Posterior vena cava (tissue), 2 donors: Measurements from ENCODE around the gene WDR26. TPM values are rescaled to one million over a fixed set of nuclear protein-coding genes. Genes with fewer than 3 reads are reported as not detected.

Experiments used
- DNase-seq: peaks from one replicate; pipeline ENCODE4 v3.0.0-alpha.2; 2020; ENCODE audit warnings: low spot score
- intact Hi-C, 2 donors: fragments of 100-400 bp; cut with DNase I; formaldehyde crosslinking; loops; one replicate each; pipeline versions ENCODE4 v1.14.1 to v1.14.2; 2022 to 2023
- total RNA-seq, 2 donors: library from RNA; stranded (reverse); fragmentation: NEBNext Ultra II Directional; extraction: Animal tissue kit (Norgen Biotek cat#: 25700); gene quantifications; one replicate each; pipeline ENCODE4 v1.2.1, GENCODE V29; 2021
- donor health status: DM: yes; HTN: yes; CAD: no.
- donor health status: DM: yes; HTN: yes; CAD: no.

WDR26 gene
- total RNA-seq, 2 donors from 2014 or later = 68.6 to 72.8 TPM

- no peak for DNase-seq
- intact Hi-C loops = loop anchor here in 1 of 2 donors (10.0 kb wide), 1 partner anchor 529 kb away; no protein-coding TSS in a partner anchor
Measured at GRCh38 chr1:224406216-224406615, 28.4 kb downstream of the WDR26 start.

GRCh38 chr1:224405604-224405970, 29.0 kb downstream of the WDR26 start:
- intact Hi-C loops = loop anchor here in 1 of 2 donors (10.0 kb wide), 1 partner anchor 529 kb away; no protein-coding TSS in a partner anchor
- no peak for DNase-seq

GRCh38 chr1:224404916-224405603, 29.5 kb downstream of the WDR26 start:
- DNase-seq = no peak
- intact Hi-C loops = loop anchor here in 1 of 2 donors (10.0 kb wide), 1 partner anchor 530 kb away; no protein-coding TSS in a partner anchor

GRCh38 chr1:224402472-224403036, 32.0 kb downstream of the WDR26 start:
- intact Hi-C loops = loop anchor here in 1 of 2 donors (10.0 kb wide), 1 partner anchor 532 kb away; no protein-coding TSS in a partner anchor
- no peak for DNase-seq

DNA sequence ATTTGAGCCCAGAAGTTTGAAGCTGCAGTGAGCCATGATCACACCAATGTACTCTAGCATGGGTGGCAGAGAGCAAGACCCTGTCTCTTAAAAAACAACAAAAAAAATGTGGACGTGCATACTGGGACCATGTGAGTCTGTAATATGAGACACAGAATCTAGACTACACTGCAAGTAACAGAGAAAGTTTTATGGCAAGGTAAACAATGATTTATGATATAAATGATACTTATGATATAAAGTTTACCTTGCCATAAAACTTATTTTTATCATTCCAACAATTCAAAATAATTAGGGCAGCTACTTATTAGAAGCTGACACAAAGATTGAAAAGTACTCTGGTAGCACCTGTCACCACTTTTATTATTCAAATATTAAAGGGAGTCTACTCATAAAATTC, 34.7 kb downstream of the WDR26 start:
- no peak for DNase-seq
- intact Hi-C loops = loop anchor here in 1 of 2 donors (10.0 kb wide), 2 partner anchors 105 to 535 kb away; no protein-coding TSS in a partner anchor

- DNase-seq = no peak
- intact Hi-C loops = loop anchor here in 1 of 2 donors (10.0 kb wide), 1 partner anchor 98 kb away; no protein-coding TSS in a partner anchor
Measured at GRCh38 chr1:224393294-224393693, 41.3 kb downstream of the WDR26 start.

GRCh38 chr1:224392411-224393249, 42.0 kb downstream of the WDR26 start:
- DNase-seq = no peak
- intact Hi-C loops = loop anchor here in 1 of 2 donors (10.0 kb wide), 1 partner anchor 98 kb away; no protein-coding TSS in a partner anchor

DNA sequence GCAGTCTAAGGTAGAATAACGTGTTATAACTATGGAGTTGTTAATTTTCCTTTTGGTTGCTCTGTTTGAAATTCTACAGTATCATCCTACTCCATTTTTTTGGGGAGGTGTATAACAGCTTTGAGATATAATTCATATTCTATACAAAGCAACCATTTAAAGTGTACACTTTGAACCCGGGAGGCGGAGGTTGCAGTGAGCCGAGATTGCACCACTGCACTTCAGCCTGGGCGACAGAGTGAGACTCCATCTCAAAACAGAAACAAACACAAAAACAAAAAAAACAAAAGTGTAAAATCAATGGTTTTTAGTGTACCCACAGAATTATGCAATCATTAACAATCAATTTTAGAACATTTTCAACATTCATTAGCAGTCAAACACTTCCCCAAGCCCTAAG, 44.1 kb downstream of the WDR26 start:
- intact Hi-C loops = loop anchor here in 1 of 2 donors (10.0 kb wide), 1 partner anchor 96 kb away; no protein-coding TSS in a partner anchor

DNA sequence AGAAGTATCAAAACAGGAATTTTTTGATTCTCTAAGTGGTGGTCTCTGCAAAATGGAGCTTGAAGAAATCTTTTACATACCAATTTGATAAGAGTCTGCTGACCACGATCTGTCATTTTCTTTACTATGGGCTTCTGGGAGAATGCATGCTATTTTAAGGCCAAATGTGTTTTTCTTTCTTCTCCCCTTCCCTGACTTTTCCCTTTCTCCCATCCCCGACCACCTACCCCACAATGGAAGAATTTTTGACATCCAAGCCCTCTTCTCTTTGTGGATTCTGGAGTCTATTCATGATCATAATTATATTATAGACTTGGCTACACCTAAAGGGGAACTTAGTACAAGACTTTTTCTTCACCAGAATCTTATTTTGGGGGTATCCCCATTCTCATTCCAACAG, 46.7 kb downstream of the WDR26 start:
- intact Hi-C loops = no loop called here
- DNase-seq = no peak

More for the DNA sequence above, 44.1 kb downstream of the WDR26 start:
- no peak for DNase-seq

DNA sequence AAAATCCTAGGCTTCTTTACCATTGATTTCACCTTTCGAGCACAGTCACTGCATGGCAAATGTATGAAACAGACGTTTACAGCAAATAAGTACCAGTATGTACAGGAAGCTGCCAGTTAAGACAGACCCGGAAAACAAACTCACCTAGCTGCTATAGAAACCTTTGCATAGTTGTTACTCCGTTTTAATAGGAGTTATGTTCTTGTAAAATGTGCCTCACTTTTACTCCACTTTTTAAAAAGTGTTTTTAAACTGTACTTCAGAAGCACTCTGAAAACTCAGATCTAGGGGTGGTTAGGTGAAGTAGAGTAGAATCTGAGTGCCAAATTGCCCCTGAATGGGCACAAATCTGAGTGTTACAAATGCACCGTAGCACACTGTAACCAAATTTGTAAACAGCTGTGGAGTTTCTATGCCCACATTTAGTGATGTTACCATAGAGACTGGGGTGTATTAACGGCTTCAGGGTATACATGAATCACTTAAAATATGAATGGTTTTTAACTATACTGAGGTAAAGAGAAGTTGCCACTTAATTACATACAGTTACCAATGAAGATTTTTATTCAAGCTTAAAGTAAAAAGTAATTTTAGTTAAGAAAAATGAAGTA, 47.2 kb downstream of the WDR26 start:
- intact Hi-C loops = no loop called here
- no peak for DNase-seq

GRCh38 chr1:224383218-224383617, 51.4 kb downstream of the WDR26 start:
- intact Hi-C loops = no loop called here
- DNase-seq = no peak

DNA sequence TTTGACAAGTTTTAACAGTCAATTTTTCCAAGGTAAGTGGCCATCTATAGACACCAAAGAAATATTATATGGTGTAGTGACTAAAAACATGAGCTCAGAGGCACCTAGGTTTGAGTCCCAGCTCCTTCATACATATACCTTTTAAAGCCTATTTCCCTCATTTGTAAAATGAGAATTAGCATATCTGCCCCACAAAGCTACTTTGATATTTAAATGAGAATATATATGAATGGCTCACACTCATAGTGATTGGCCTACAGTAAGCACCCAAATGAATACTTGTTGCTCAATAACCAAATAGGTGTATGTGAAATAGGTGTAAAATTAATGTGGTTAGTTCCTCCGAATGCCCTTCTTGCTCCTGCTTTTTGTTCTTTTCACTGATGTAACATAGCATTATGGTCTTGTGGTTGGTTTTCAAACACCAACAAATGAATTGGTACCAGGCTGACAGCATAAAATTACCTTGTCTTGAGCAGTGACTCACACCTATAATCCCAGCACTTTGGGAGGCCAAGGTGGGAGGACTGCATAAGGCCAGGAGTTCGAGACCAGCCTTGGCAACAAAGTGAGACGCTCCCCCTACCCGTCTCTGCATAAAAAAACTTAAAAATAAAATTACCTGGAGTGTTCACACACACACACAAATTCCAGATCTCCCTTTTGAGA, 52.6 kb downstream of the WDR26 start:
- no peak for DNase-seq
- intact Hi-C loops = no loop called here

- no peak for DNase-seq
- intact Hi-C loops = no loop called here
Measured at GRCh38 chr1:224380003-224380402, 54.6 kb downstream of the WDR26 start.

GRCh38 chr1:224378855-224379631, 55.6 kb downstream of the WDR26 start:
- no peak for DNase-seq
- intact Hi-C loops = no loop called here

GRCh38 chr1:224377676-224378006, 57.0 kb downstream of the WDR26 start:
- intact Hi-C loops = no loop called here
- DNase-seq = no peak

DNA sequence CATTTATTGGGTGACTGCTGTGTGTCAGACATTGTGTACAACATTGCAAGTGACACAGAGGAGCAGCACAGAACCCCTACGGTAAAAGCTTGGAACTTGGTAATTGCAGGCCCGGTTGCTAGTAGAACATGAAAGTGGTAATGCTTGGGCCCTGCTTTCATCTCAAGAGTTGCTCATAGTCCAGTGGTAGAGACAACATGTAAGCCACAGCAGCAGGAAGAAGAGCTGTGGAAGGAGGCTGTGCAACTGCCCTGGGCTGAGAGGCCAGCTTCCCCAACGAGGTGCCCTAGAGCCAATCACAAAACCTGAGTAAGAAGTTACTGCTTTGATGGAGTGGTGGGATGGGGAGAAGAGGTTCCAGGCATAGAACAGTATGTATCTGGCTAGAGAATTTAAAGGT, 59.5 kb downstream of the WDR26 start:
- intact Hi-C loops = no loop called here

GRCh38 chr1:224373008-224373590, 61.5 kb downstream of the WDR26 start:
- intact Hi-C loops = no loop called here
- no peak for DNase-seq

More for the DNA sequence above, 59.5 kb downstream of the WDR26 start:
- DNase-seq = no peak

DNA sequence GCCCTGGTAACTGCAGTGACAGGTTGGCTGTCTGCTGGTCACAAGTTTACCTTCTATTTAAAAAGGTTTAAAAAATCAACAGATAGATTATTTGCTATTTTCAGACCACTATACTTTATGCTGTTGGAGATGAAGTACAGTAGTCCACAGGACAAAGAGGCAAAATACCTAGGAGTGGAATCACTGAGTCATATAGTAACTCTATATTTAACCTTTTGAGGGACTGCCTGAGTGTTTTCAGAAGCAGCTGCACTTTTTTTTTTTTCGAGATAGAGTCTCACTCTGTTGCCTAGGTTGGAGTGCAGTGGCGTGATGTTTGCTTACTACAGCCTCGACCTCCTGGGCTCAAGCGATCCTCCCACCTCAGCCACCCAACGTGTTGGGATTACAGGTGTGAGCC, 66.2 kb downstream of the WDR26 start:
- DNase-seq = no peak
- intact Hi-C loops = no loop called here
